HG03354 (cell line): ENCODE results near the gene LARP4.
"Not testable (repeated sequence)": the region's sequence is repeated elsewhere in the genome, so short reads cannot be mapped to it uniquely, and the experiment has no call there.

ENCODE experiments used
- ATAC-seq: cut with Tn5 transposase; IDR thresholded peaks from one replicate; pipeline ENCODE4 v1.9.1; 2021; ENCODE audit warnings: mild to moderate bottlenecking; ENCODE audit not compliant: unreplicated experiment, poor library complexity, severe bottlenecking

The LARP4 gene

GRCh38 chr12:50519353-50519752, 118.7 kb downstream of the LARP4 start:
- ATAC-seq = no peak

GRCh38 chr12:50520416-50521207, 119.9 kb downstream of the LARP4 start:
- no peak for ATAC-seq

DNA sequence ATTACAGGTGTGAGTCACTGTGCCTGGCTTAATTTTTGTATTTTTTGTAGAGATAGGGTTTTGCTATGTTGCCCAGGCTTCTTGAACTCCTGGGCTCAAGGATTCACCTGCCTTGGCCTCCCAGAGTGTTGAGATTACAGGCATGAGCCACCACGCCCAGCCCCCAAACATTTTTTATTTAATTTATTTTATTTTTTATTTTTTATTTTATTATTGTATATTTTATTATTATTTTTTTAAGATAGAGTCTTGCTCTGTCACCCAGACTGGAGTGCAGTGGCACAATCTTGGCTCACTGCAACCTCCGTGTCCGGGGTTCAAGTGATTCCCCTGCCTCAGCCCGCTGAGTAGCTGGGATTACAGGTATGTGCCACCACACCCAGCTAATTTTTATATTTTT, 121.1 kb downstream of the LARP4 start:
- not testable (repeated sequence) for ATAC-seq

DNA sequence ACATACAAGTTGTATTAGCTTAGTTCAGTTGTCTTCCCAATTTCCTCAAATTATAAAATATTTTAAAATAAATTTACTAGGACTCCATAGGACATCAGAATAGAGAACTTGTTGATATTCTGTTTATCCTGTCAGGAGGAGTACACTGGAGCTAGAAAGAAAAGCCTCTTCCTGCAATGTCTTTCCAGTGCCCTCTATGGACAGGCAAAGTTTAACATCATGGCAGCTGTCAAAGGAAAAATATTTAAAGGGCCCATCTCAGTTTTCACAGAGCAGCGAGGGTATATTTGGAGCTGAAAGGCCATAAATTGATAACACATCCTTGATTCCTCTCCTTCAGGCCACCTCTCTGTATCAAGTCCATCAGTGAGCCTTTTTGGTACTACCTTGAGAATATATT, 123.1 kb downstream of the LARP4 start:
- no peak for ATAC-seq

- no peak for ATAC-seq
Observed at GRCh38 chr12:50524621-50525020, 123.9 kb downstream of the LARP4 start.

DNA sequence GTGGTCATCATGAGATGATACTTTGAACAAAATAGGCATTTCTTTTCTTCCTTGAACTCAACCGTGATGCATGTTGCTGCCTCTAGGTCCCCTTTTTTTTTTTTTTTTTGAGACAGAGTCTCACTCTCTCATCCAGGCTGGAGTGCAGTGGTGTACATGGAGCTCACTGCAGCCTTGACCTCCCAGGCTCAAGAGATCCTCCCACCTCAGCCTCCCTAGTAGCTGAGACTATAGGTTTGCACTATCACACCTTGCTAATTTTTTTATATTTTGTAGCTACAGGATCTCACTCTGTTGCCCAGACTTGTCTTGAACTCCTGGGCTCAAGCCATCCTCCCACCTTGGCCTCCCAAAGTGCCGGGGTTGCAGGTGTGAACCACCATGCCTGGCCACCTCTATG, 124.7 kb downstream of the LARP4 start:
- ATAC-seq = no peak

DNA sequence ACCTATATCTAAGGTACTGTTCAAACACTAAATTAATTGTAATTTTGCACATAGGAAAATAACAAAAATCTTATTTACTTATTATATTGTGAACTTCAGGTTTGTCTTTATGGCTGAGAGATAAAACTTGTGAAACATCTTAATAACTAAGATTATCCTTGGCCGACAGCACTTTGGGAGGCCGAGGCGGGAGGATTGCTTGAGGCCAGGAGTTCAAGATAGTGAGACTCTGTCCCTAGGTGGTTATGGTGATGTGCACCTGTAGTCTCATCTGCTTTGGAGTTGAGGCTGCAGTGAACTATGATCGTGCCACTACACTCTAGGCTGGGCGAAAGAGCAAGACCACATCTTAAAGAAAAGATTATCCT, 126.7 kb downstream of the LARP4 start:
- ATAC-seq = no peak

- ATAC-seq = no peak
Observed at GRCh38 chr12:50528800-50529199, 128.1 kb downstream of the LARP4 start.

- ATAC-seq = no peak
Observed at GRCh38 chr12:50529345-50529744, 128.7 kb downstream of the LARP4 start.
